Upper lobe of left lung (tissue), 4 donors: ENCODE measurements around the gene ANKS1B.

Experiments used
- CTCF ChIP-seq, 6 experiments: fragments of 450-650 bp in 4 of 6; fragments of 200-600 bp in 2 of 6; sonication (generic) in 2 of 6; IDR thresholded peaks; one replicate each; pipeline ENCODE4 v1.5.1; 2016 to 2019; ENCODE audit warnings: antibody characterized with exemption in 6 of 6
- POLR2A ChIP-seq, 4 donors: fragments of 450-650 bp; IDR thresholded peaks; one replicate each; pipeline ENCODE4 v1.5.1; 2016 to 2017; ENCODE audit warnings: antibody characterized with exemption in 4 of 4, mild to moderate bottlenecking in 2 of 4

DNA sequence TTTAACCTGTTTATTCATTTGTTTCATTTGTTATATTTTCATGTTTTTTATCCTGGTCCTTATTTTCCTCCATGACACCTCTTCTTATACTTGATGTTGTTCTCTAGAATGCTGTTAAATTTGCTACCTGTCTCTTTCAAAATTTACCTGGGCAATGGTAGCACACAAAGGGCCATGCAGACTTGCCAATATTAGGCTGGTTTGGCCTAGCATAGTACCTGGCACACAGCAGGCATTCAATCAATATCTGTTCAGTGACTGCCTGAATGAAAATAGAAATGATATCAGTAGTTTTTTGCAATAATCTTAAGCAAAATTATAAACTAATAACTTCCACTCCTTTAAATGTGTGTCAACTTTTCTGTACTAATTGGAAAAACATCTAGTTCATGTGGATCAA, 1014.5 kb downstream of the ANKS1B start:
- TF ChIP-seq CTCF (IDR thresholded peaks at IDR 0.05): no peak
- TF ChIP-seq POLR2A (IDR thresholded peaks at IDR 0.05): no peak
